Brain microvascular endothelial cell (primary cell): ENCODE data around the gene TTC39C.

Experiments used
- DNase-seq: peaks from one replicate; pipeline ENCODE4 v3.0.0-alpha.2; 2020
- H3K27ac ChIP-seq: fragments of 250-450 bp; sonication (Bioruptor Pico); 2 replicates; pipeline ENCODE4 v1.5.1; 2020; ENCODE audit warnings: mild to moderate bottlenecking, moderate library complexity
- H3K27me3 ChIP-seq: fragments of 250-450 bp; sonication (Bioruptor Pico); replicated peaks from 2 replicates; pipeline ENCODE4 v1.5.1; 2020; ENCODE audit warnings: mild to moderate bottlenecking
- H3K36me3 ChIP-seq: fragments of 250-450 bp; sonication (Bioruptor Pico); replicated peaks from 2 replicates; pipeline ENCODE4 v1.5.1; 2020; ENCODE audit warnings: mild to moderate bottlenecking
- H3K4me3 ChIP-seq: 2 replicates; pipeline ENCODE4 v1.5.1; 2011; ENCODE audit warnings: low read depth, mild to moderate bottlenecking, control low read depth, low read length, moderate library complexity
- in situ Hi-C: cut with HindIII; loops from 2 replicates; pipeline ENCODE4 v1.10.0; 2017; ENCODE audit warnings: low sequenced_read_pairs, low pct_ligation_motif_present
- TF ChIP-seq, protein P1 (sequence below): IDR thresholded peaks from 2 replicates; pipeline ENCODE4 v1.5.1; 2011; ENCODE audit warnings: low read depth, mild to moderate bottlenecking, moderate library complexity, low read length, control low read depth, inconsistent platforms; ENCODE audit errors: missing control alignments

Gene TTC39C

GRCh38 chr18:24111936-24112335, 97.4 kb downstream of the TTC39C start:
- in situ Hi-C loops = no loop called here
- no peak overlapping the region for H3K4me3 ChIP-seq
- H3K27me3 ChIP-seq = no peaks in the 10 kb centered on the region
- H3K36me3 ChIP-seq = no peaks in the 10 kb centered on the region
- H3K27ac ChIP-seq = no peak overlapping the region
- TF ChIP-seq, protein P1, sequence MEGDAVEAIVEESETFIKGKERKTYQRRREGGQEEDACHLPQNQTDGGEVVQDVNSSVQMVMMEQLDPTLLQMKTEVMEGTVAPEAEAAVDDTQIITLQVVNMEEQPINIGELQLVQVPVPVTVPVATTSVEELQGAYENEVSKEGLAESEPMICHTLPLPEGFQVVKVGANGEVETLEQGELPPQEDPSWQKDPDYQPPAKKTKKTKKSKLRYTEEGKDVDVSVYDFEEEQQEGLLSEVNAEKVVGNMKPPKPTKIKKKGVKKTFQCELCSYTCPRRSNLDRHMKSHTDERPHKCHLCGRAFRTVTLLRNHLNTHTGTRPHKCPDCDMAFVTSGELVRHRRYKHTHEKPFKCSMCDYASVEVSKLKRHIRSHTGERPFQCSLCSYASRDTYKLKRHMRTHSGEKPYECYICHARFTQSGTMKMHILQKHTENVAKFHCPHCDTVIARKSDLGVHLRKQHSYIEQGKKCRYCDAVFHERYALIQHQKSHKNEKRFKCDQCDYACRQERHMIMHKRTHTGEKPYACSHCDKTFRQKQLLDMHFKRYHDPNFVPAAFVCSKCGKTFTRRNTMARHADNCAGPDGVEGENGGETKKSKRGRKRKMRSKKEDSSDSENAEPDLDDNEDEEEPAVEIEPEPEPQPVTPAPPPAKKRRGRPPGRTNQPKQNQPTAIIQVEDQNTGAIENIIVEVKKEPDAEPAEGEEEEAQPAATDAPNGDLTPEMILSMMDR = peak; percentile 29
- DNase-seq = no peak

DNA sequence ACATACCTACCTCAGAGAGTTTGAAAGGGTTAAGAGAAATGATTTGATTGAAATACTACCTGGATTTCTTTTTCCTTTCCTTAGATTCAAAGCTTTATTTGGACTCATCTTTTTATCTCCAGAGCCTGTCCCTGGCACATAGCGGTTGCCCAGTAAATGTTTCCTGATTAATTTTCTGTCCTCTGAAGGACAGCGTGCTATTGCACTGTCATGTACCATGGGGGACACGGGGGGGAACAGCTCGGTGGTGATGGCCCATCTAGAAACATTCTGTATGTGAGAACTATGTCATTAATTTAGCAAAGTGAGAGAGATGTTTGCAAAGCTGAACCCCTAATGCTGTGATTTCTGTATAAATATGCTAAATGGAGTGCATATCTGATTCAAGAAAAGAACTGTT, 97.9 kb downstream of the TTC39C start:
- Histone ChIP-seq H3K4me3 (no peak overlapping the region), H3K36me3 (no peaks in the 10 kb centered on the region), H3K27me3 (no peaks in the 10 kb centered on the region), H3K27ac (no peak overlapping the region)
- in situ Hi-C loops = no loop called here
- TF ChIP-seq, protein P1 = no peak
- DNase-seq = no peak

DNA sequence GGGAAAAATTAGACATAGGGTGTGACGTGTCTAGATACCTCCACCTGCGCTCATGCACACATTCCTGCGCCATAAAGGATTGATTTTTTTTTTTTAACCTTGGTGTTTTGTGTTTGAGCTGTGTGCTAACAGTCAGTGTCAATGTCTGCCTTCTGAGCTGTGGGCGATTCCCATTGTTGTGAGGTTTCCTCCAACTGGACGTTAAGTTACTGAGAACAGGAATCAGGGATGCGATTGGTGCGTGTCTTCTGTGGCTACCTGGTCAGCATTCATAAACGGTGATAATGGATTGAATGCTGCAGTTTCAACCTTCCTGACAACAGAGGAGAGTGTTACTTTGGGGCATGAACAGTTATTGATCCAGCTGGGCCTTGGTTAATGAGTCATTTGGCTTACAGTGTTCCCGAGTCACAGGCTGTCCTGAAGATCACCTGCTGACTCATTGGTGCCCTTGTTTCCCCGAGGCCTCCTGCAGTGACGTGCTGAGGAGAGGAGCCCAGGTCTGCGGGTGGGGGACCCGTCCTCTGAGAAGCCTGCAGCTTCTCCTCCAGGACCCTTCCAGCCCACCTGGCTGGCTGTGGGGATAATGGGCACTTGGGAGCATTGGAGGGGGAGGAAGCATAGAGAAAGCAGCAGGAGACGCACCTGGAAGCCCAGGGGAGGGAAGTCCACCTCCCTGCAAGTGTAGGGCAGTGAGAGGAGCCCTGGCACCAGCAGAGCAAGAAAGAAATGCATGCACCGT, 98.5 kb downstream of the TTC39C start:
- in situ Hi-C loops = no loop called here
- Histone ChIP-seq H3K4me3 (no peak overlapping the region), H3K27me3 (no peaks in the 10 kb centered on the region), H3K27ac (no peak overlapping the region), H3K36me3 (no peaks in the 10 kb centered on the region)
- peak; percentile 56 for DNase-seq
- TF ChIP-seq, protein P1 = no peak

DNA sequence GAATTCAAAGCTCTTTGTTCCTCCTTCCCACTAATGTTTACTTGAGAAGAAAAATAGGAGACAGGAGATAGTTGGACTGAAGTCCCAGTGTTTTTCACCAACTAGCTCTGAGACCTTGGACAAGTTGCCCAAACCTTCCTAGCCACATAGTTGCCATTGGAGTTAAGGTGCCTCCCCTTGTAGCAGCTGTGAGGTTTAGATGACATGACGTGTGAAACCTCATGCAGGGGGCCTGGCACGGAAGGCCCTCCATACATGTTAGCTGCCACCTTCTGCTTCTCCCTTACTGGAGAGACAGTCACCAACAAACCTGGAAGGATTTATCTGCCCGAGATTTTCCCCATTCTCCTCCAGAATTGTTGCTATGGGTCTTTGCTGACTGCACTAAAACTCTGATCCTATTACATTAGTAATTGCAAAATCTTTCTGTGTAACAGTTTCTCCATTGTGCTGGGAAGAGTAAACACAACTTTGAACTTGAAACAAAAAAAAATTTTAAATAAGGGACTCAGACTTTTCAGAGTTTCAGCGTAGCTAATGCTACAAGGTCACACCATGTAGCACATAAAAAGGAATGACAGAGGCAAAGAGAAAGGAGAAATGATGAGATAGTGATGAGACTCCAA, 100.5 kb downstream of the TTC39C start:
- DNase-seq = no peak
- TF ChIP-seq, protein P1 = no peak
- in situ Hi-C loops = no loop called here
- Histone ChIP-seq H3K36me3 (no peaks in the 10 kb centered on the region), H3K4me3 (no peak overlapping the region), H3K27ac (no peak overlapping the region), H3K27me3 (no peaks in the 10 kb centered on the region)

GRCh38 chr18:24115628-24116027, 101.1 kb downstream of the TTC39C start:
- Histone ChIP-seq H3K36me3 (no peaks in the 10 kb centered on the region), H3K27me3 (no peaks in the 10 kb centered on the region), H3K27ac (no peak overlapping the region), H3K4me3 (no peak overlapping the region)
- in situ Hi-C loops = no loop called here
- no peak for DNase-seq
- TF ChIP-seq, protein P1 = no peak
